ENCODE results near the gene ITPR2.
A peak's percentile ranks its signal among the peaks of the same experiment; 100 is the strongest.
"Not testable (repeated sequence)": the region's sequence is repeated elsewhere in the genome, so short reads cannot be mapped to it uniquely, and the experiment has no call there.

ITPR2 gene

DNA sequence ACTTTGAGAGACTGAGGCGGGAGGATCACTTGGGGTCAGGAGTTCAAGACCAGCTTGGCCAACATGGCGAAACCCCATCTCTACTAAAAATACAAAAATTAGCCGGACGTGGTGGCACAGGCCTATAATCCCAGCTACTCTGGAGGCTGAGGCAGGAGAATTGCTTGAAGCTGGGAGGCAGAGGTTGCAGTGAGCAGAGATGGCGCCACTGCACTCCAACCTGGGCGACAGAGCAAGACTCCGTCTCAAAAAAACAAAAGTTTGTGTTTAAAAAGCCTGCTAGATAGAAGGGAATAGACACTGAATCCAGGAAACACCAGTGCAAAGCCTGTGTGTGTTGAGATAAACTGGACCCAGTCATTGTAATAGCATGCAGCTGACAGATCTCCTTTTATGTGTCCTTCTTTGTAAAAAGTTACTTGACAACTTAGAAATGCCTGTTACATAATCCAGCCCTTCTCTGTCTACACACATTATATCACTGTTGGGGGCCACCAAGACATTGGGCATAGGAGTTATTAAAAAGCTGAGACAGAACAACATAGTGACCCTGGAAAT lies 1.6 kb upstream of the ITPR2 start:
- not testable (repeated sequence) for H3K36me3 Mint-ChIP-seq; ATAC-seq; DNase-seq (ENCODE audit: low spot score in 2 of 2); H3K27ac Mint-ChIP-seq; H3K9me3 Mint-ChIP-seq
- Mint-ChIP-seq H3K4me3 (peak overlapping the region; percentile 90), H3K4me1 (peaks cover 36% of the 10 kb centered on the region)

DNA sequence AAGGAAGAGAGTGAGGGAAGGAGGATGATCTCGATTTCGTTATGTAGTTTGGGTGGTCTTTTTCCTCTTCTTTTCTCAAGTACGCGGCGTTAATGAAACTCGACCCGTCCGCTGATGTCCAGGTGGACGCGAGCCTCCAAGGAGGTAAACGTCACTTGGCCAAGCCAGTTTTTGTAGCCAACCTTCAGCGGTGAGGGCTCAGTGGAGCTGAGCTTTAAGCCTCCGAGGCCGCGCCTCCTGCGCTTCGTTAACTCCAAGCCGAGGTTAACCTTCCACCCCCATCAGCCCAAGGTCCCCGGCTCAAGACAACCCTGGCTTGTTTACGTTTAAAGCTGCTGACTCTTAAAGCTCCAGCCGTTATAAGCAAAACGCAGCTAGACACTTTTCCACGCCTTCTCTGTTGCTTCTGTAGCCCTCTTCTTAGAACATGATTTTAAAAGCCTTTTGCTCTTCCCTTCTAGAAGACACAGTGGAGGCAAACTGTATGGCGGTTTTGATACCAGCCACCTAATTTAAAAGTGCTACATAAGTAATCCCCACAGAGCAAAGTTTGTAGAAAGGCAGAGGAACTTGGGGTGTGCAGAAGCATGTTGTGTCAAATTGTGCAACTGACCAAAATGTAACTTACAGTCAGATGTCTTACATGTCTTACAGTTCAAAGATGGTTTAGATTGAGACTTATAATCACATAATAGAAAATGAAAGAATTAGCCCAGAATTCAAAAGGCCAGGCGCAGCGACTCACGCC lies 923 bp upstream of the ITPR2 start:
- peak overlapping the region; percentile 96 for H3K27ac Mint-ChIP-seq
- peak in 1 of 2 donors; percentile 58 for DNase-seq (ENCODE audit: low spot score in 2 of 2)
- H3K9me3 Mint-ChIP-seq, result no peaks in the 10 kb centered on the region
- peak overlapping the region; percentile 90 for H3K4me3 Mint-ChIP-seq
- H3K36me3 Mint-ChIP-seq, result peaks cover 8% of the 10 kb centered on the region
- peaks cover 41% of the 10 kb centered on the region for H3K4me1 Mint-ChIP-seq
- ATAC-seq, result peak; percentile 12

DNA sequence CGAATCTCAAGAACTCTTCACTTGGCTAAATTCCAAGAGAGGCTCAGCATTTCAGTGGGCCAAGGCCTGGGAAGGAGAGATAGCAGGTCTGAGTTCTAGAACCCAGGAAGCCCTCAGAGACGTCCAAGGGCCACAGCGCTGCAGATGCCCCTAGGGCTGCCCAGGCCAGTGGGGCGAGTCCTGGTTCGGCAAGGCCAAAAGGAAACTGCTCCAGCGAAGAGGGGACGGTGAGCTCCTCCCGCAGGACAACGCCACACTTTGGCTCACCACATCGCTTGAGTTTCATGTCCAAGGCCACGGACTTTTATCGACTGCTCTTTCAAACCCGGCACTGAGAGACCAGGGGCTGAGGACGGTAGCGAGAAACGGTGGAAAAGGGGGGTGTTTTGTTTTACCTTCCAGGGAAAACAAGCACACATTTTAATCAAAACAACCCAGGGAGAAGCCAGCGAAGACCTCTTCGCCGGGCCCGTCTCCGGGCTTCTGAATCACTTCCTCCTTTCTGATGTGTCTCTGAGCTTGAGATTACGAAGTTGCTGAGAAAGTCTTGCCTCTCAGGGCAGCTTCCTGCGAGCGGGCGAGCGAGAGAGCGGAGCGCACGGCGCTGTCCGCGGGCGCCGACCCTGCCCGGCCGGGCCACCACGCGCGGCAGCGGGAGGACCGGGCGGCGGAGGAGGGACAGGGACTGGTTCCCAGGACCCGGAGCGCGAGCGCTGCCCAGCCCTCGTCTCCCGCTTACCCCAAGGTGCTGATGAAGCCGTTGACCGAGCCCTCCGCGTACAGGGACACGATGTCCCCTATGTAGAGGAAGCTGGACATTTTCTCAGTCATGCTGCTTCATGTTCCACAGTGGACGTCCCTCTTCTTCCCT lies 808 bp downstream of the ITPR2 start:
- H3K4me1 Mint-ChIP-seq, result peaks cover 50% of the 10 kb centered on the region
- H3K4me3 Mint-ChIP-seq, result peak overlapping the region; percentile 90
- no peaks in the 10 kb centered on the region for H3K9me3 Mint-ChIP-seq
- peak; percentile 84 for ATAC-seq
- peaks cover 8% of the 10 kb centered on the region for H3K36me3 Mint-ChIP-seq
- peak overlapping the region; percentile 96 for H3K27ac Mint-ChIP-seq
- peak; percentile 54 to 85 for DNase-seq (ENCODE audit: low spot score in 2 of 2)

DNA sequence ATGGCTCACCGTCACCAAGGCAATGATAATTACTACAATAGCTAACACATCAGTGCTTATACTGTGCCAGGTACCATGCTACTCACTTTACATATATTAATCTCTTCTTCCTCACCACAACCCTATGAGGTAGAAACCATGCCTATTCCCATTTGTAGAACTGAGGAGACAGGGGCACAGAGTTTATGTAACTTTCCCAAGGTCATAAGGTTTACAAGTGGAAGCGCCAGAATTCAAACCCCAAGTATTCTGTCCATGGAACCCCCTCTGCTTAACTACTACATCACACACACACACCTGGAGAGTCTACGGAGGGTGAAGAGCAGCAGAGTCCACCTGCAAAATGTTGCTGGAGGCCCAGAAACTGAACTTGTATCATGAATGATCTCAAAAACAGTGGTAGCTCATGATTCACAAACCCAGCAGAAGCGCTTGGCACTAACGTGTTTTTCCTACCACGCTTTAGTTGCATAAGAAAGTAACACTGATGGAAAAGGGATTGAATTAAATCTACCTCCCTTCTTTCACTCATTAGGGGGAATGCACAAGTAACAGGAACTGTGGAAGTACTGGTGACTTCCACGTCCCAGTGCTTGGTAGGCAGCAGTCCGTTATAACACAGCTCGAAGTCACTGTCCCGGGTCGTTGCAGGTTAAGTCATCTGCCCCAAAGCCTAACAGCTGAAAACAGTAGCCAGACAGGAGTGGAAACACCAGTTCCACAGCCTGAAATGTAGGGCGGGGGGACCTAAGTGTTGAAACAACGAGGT lies 2.0 kb downstream of the ITPR2 start:
- Mint-ChIP-seq H3K36me3 (peaks cover 8% of the 10 kb centered on the region), H3K27ac (peak overlapping the region; percentile 48), H3K4me1 (peaks cover 60% of the 10 kb centered on the region), H3K9me3 (no peaks in the 10 kb centered on the region), H3K4me3 (peak overlapping the region; percentile 90)
- ATAC-seq, result no peak
- DNase-seq (ENCODE audit: low spot score in 2 of 2), result no peak

DNA sequence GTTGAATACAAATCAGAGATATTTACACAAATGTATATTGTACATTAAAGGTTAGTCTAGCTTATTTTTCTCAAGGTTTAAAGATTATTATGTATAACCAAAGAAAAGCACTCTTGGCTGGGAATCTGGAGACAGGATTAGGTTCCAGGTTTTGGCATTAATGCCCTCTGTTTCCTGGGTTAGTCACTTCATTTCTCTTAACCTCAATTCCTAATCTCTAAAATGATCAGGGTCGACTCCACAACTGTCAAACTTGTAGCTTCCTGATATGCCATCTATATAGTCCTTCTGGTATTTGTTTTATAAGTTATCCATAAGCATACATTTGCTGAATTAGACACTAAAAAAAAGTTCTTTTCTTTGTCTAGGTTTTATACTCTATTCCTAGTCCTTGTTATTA lies 2.6 kb downstream of the ITPR2 start:
- Mint-ChIP-seq H3K4me3 (peak overlapping the region; percentile 90), H3K27ac (peak overlapping the region; percentile 48)

DNA sequence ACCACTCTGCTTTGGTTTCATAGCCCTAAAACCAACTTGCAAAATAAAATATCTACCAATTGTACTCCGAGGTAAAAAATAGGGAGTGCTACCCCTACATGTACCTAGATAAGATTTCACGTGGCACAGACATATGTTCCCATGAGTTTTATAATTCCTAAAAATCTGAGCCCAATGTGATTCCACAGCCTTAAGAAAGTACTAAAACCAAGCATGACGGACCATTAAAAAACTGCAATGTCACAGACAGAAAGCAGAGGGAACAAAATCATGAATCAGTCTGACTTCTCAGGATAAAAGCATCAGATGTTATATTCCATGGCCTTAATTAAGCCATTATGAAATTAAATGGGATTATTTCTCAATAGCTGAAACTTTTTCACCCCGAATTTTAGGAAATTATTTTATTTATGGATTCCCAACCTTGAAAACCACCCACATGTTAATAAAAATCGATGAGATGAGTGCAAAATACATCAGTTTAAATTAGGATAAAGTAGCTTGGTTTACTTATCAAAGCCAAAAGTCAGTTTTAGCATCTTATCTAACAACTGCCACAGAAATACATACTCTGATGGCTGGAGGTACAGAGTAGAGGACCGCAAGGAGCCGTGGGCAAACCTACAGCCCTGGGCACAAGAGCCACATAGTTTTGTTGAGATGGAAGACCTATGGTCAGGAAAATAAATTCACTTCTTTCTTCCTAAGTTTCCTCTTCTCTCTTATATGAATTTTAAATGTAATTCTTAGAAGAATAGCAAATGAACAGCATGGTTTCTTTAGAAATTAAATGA lies 4.5 kb downstream of the ITPR2 start:
- peaks cover 8% of the 10 kb centered on the region for H3K36me3 Mint-ChIP-seq
- no peak overlapping the region for H3K4me3 Mint-ChIP-seq
- ATAC-seq (no peak), DNase-seq (ENCODE audit: low spot score in 2 of 2) (no peak)
- peaks cover 59% of the 10 kb centered on the region for H3K4me1 Mint-ChIP-seq
- H3K9me3 Mint-ChIP-seq, result no peaks in the 10 kb centered on the region
- H3K27ac Mint-ChIP-seq, result no peak overlapping the region

More for the DNA sequence above, 2.6 kb downstream of the ITPR2 start:
- ATAC-seq, result no peak
- Mint-ChIP-seq H3K36me3 (peaks cover 8% of the 10 kb centered on the region), H3K9me3 (no peaks in the 10 kb centered on the region), H3K4me1 (peaks cover 66% of the 10 kb centered on the region)
- no peak for DNase-seq (ENCODE audit: low spot score in 2 of 2)

DNA sequence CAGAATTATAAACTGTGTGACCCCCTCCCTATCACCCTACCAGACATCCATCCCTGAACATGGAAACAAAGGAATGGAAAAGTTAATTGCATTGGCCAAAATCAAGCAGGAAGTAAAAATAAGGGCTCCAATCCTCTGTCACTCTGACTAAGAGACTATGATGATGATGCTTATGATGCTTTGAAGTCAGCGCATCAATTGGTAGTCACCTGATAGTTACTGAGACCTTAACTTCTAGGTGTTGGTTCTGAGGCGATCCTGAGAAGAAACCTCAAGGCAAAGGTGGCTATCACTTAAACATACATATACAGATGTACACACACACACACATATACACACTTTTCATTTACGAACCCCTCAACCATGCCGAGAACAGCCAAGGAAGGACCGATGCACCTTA lies 6.6 kb downstream of the ITPR2 start:
- Mint-ChIP-seq H3K9me3 (no peaks in the 10 kb centered on the region), H3K4me1 (peaks cover 49% of the 10 kb centered on the region), H3K27ac (no peak overlapping the region), H3K36me3 (no peaks in the 10 kb centered on the region), H3K4me3 (no peak overlapping the region)
- ATAC-seq, result no peak
- no peak for DNase-seq (ENCODE audit: low spot score in 2 of 2)

DNA sequence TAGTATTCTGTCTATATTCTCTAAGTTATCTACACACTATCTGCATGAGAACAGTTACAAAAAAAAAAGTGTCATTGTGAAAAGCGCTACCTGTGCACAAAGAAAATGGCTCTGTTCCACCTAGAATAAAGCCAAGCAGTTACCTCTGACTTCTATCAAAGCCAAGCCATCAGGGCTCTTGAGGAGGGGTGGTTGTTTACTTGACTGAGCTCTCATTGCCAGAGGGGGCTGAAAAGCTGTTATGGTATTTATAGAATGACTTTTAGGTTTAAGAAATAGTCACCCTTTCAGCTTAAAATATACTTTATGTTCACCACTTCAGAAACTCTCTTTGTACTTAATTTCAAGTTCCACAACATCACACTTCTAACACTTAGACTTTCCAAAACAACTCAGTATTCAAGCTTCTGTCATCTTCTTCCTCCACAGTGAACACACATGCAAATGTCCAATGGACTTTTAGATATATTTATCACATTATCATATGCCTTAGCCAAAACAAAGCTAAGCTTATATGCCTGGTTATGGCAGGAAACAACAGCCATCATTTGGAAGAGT lies 7.5 kb downstream of the ITPR2 start:
- Mint-ChIP-seq H3K9me3 (no peaks in the 10 kb centered on the region), H3K27ac (no peak overlapping the region), H3K4me1 (peaks cover 40% of the 10 kb centered on the region), H3K4me3 (no peak overlapping the region), H3K36me3 (no peaks in the 10 kb centered on the region)
- no peak for DNase-seq (ENCODE audit: low spot score in 2 of 2)
- no peak for ATAC-seq

DNA sequence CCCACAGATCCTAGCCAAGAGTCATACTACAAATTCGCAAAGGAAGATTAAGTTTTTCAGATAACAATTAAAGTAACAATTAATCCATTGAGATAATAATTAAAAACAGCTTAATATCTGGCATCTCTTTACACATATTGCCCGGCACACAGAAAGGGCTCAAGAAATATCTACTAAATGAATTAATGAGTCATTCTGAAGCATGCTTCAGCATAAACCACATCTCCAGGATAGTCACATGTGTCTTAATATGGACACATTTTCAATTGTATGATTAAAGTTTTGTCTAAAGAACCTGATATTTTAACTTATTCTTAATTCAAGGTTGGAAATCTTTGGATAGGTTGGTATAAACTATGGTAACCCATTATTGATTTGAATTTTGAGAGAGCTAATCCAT lies 9.6 kb downstream of the ITPR2 start:
- no peak for DNase-seq (ENCODE audit: low spot score in 2 of 2)
- peaks cover 25% of the 10 kb centered on the region for H3K4me1 Mint-ChIP-seq
- H3K4me3 Mint-ChIP-seq, result no peak overlapping the region
- no peaks in the 10 kb centered on the region for H3K9me3 Mint-ChIP-seq
- H3K27ac Mint-ChIP-seq, result no peak overlapping the region
- H3K36me3 Mint-ChIP-seq, result no peaks in the 10 kb centered on the region
- ATAC-seq, result no peak

DNA sequence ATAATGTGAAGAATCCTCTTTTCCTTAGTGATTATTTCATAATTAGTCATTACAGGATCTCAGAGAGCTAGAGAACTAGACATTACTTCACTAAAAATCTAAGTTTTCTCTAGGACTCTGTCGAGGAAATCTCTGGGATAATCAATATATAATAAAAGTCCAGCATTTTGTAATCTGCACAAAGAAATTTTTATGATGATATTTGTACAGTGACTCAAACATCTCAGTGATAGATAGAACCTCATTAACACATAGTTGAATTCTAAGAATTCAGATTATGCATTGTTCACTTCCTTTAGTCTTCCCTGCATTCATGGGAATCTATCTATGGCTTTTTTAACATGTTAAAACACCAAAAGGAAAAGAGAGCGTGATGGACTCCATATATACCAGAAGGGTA lies 11.0 kb downstream of the ITPR2 start:
- H3K27ac Mint-ChIP-seq, result no peak overlapping the region
- ATAC-seq (no peak), DNase-seq (ENCODE audit: low spot score in 2 of 2) (no peak)
- H3K4me3 Mint-ChIP-seq, result no peak overlapping the region
- no peaks in the 10 kb centered on the region for H3K9me3 Mint-ChIP-seq
- H3K36me3 Mint-ChIP-seq, result no peaks in the 10 kb centered on the region
- H3K4me1 Mint-ChIP-seq, result peaks cover 18% of the 10 kb centered on the region

DNA sequence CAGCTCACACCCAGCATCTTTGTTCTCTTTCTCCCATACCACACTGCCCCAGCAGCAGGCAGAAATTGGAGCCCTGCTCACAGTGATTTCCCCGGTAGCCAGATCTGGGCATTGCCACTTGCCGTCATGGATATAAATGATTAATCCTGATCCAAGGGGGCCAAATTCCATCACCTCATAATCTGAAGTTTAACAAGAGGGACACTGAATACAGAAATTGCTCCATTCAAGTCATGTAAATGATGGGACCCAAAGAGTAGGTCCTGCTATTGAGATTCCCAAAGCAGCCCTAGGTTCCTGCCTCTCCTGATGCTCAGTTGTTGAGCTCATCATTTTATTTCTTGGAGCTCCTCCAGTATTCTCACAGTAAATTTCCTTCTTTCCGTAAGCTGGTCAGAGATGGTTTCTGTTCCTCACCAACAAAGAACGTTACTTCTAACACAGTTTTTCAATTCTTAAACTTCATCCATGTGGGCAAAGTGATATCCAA lies 11.7 kb downstream of the ITPR2 start:
- DNase-seq (ENCODE audit: low spot score in 2 of 2), result no peak
- Mint-ChIP-seq H3K4me3 (no peak overlapping the region), H3K36me3 (peaks cover 6% of the 10 kb centered on the region), H3K9me3 (no peaks in the 10 kb centered on the region), H3K4me1 (peaks cover 10% of the 10 kb centered on the region), H3K27ac (no peak overlapping the region)
- ATAC-seq, result no peak

DNA sequence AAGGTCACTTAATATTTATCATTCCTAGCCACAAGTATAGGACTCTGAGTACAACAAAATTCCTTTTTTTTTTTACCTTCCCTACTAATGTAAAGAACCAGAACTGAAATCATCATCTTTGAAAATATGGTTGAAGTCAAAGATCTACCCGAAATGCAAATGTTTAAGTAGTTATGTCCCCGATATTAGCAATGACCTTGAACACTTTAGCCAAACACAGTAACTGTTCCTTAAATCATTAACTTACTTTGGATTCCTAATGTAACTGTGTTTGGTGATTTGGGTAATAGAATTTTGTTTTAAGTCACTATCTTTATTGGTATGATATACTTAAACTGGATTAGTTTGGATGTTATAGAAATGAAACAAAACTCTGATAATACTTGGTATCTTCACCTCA lies 14.4 kb downstream of the ITPR2 start:
- Mint-ChIP-seq H3K4me3 (no peak overlapping the region), H3K4me1 (no peaks in the 10 kb centered on the region), H3K9me3 (no peaks in the 10 kb centered on the region), H3K36me3 (peaks cover 8% of the 10 kb centered on the region), H3K27ac (no peak overlapping the region)
- ATAC-seq (no peak), DNase-seq (ENCODE audit: low spot score in 2 of 2) (no peak)

DNA sequence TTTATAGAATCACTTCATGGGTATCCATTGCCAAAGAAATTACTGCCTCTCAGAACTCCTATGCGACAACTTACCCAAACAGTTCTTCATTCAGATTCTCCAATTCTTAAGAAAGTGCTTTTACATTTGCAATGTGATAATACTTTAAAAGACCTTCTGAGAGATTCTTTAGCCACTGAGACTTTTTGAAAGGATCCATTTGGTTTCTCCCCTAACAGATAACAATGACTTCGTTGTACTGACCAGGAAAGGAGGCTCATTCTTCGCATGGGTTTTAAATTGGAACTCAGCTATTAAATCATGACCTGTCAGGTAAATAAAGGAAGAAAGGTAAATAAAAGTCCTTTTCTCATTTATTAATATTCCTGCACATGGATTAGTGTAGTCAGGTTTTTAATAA lies 14.8 kb downstream of the ITPR2 start:
- H3K9me3 Mint-ChIP-seq, result no peaks in the 10 kb centered on the region
- H3K4me1 Mint-ChIP-seq, result no peaks in the 10 kb centered on the region
- H3K27ac Mint-ChIP-seq, result no peak overlapping the region
- H3K4me3 Mint-ChIP-seq, result no peak overlapping the region
- H3K36me3 Mint-ChIP-seq, result peaks cover 12% of the 10 kb centered on the region
- ATAC-seq, result no peak
- no peak for DNase-seq (ENCODE audit: low spot score in 2 of 2)

DNA sequence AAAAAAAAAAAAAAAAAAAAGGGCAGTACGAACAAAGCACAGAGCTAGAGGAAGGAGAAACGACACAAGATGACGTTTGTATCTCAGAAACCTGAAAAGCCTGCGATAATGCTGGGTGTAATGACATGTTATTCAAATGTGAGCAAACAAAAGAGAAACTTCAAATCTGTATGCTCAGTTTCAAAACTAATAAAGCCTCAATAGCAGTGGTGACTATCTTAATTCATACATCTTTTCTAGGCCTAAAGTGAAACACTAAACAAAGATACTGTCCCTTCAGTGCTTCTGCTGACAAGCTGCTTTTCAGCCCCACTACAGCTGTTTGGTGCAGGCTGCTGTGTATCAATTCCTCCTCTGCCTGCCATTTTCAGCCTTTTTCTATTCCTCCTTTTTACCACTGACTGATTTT lies 15.8 kb downstream of the ITPR2 start:
- DNase-seq (ENCODE audit: low spot score in 2 of 2), result no peak
- no peak for ATAC-seq
- H3K9me3 Mint-ChIP-seq, result no peaks in the 10 kb centered on the region
- H3K4me1 Mint-ChIP-seq, result no peaks in the 10 kb centered on the region
- peaks cover 12% of the 10 kb centered on the region for H3K36me3 Mint-ChIP-seq
- no peak overlapping the region for H3K4me3 Mint-ChIP-seq
- H3K27ac Mint-ChIP-seq, result no peak overlapping the region

Data from stimulated activated effector memory CD8-positive, alpha-beta T cell treated with anti-CD3 and anti-CD28 coated beads, Interleukin-12 subunit alpha, Interleukin-12 subunit beta, amount 100 ng/mL, for 72 hours (primary cell).